SHP77 treated with DMSO at 0.1 percent for 48 hours (cell line): ENCODE data around the gene BTRC.

Source experiments
- DNase-seq: peaks from one replicate; lab custom pipeline; 2025; lab: John Stamatoyannopoulos, UW

Gene BTRC

GRCh38 chr10:101569622-101570427 is 215.9 kb downstream of the BTRC start:
- DNase-seq, result no peak

DNA sequence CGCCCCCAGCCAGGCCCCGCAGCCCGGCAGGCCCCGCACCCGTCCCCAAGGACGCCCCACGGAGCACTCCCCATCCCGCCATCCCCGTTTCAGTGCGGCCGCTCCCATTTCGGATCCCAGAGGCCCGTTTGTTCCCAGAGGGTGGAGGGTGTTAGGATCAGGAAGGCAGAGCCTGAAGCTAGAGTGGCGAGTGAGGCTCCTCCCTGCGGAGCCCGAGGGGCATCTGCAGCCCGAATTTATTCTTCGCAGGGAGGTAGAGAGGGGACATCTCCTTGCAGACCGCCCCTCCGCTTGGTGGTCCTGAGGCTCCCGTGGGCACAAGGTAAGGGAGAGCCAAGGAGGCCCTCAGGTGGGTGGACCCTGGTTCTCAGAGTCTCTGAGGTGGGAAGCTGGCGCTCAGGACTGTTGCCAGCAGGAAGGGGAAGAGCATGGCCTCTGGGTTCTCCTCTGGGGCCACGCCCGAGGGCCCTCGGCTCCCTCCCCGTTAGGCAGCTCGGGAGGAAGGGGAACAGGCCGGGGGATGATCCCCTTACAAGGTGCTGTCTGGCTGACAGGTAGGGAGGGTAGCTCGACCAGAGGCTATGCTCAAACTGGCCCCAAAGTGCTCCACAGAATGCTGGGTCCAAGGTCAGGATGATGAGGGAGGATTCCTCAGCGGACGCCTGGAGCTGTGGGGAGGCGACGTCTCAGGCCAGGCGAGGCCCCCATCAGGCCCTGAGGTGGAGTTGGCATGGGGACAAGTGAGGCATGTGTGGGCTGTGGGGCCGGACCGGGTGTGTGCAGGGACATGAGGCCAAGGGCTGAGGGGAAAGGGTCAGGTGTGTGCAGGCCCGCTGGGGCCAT is 216.7 kb downstream of the BTRC start:
- peak; percentile 11 for DNase-seq

DNA sequence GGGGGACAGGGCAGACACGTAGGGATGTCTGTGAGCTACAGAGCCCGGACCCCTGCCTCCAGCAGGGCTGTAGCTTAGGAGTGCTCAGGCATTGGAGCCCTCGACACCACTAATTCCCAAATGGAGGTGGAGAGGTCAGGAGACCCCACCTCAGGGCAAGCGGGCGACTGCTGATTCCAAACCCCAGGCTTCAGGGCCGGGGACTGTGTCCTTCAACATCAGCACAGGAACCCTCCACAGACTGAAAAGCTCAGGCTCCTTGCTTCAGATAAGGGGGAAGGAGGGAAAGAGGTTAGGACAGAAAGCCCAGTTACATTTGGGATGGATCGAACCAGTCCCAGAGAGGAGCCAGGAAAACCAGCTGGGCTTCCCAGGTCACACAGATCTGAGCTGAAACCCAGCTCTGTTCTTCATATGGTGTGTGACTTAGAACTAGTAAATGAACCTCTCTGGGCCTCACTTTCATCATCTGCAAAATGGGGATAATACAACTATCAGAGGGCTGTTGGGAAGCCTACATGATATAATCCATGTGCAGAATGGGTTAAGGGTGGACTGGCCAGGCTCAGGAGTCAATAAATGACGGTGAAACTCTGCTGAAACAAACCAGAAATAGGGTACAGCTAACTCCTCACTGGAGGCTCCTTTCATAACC is 217.4 kb downstream of the BTRC start:
- DNase-seq, result no peak

- DNase-seq, result no peak
Observed at GRCh38 chr10:101572126-101572525, 218.2 kb downstream of the BTRC start.

GRCh38 chr10:101572785-101573184 is 218.8 kb downstream of the BTRC start:
- no peak for DNase-seq

GRCh38 chr10:101573885-101574753 is 220.2 kb downstream of the BTRC start:
- no peak for DNase-seq

GRCh38 chr10:101575091-101575490 is 221.1 kb downstream of the BTRC start:
- DNase-seq, result no peak

- DNase-seq, result no peak
Observed at GRCh38 chr10:101575580-101576210, 221.7 kb downstream of the BTRC start.

DNA sequence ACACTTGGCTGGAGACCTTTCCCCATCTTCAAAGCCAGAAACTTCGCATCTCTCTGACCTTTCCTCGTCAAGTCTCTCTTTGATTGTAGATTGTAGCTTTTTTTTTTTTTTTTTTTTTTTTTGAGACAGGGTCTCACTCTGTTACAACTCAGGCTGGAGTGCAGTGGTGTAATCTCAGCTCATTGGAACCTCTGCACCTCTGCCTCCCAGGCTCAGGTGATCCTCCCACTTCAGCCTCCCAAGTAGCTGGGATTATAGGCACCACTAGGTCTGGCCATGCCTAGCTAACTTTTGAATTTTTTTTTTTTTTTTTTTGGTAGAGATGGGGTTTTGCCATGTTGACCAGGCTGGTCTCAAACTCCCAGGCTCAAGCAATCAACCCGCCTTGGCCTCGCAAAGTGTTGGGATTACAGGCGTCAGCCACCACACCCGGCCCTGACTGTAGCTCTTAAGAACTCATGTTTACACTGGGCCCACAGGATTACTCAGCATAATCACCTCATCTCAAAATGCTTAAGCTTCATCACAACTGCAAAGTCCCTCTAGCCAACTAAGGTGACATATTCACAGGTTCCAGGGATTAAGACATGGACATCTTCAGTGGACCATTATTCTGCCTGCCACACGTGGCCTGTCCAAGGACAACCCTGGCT is 222.4 kb downstream of the BTRC start:
- no peak for DNase-seq

DNA sequence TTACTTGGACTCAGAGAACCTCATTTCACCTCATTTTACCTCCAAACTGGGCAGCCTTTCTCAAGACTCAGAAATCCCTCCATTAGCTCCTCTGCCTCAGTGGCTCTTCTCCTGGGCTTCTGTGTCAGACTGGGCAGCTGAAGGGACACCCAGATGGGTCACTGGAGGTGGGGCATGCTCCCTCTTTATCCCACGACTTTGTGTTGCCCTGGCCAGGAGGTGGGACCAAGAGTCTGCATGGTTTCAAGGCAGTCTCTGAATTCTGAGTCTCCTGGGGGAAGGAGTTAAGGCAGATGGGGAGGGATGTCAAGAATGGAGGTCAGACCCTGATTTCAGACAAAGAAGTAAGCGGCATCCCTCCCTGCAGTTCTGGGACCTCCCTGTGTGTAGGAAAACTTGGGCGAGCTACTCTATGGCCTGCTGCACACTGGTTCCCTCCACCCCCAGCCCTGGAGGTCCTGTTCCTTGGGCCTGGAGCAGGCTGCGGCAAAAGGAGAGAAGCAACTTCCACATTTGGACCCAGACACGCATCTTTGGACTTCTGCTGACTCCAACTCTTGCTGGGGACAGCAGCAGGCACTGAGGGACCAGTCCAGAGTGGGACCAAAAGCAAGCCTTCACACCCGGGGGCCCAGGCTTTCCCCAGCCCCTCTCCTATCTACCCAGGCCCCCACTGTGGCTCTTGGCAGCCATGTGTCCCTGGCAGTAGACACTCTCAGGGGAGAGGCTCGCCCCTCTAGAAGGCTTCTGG is 223.3 kb downstream of the BTRC start:
- no peak for DNase-seq

DNA sequence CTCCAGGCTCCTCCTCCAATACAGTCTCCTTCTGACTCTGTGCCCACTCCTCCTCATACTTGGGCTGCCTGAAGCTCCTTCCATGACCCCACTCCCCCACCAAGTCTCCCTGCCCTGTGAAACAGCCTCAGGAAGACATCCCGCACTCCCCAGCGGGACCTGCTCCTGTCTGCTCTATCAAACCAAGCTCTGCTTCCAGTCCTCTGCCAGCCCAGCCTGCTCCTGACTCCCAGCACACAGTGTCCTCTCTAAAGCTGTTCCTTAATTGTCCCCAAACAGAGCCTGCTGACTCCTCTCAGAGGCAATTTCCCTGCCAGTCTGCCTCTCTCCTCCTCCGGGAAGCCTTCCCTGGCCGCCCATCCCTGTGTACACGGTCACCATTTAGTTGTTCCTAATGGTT is 224.2 kb downstream of the BTRC start:
- DNase-seq, result no peak

DNA sequence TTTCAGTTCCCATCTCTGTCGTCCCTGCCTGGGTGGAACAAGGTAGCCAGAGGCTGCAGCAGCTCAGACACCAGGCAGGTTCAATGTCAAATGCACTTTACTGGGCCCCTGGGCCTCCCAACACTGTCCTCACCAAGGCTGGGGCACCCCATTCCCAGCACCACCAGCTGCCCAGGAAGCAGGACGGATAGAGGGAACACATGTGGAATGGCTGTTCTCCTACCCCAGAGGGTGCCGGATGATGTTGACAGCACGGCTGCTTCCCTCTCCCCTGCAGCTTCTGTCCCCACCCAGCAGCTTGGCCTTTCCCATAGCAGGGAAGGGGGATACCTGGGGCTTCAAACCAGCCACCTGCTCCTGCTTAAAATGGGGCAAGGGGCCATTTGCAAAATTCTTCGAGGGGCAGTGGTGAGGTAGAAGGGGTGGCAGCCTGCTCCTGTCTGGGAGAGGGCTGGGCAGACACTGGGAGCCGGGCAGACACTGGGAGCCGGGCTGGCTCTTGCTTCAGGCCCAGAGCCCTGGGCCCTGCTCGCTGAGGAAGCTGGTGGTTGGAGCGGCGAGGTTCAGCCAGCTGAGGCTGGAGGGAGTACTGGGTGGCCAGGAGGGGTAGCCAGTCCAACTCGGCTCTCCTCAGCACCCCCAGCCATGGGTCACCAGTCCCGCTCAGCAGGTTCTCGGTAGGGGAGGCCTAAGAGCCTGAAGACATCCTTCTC is 225.0 kb downstream of the BTRC start:
- DNase-seq, result no peak

GRCh38 chr10:101579516-101579870 is 225.5 kb downstream of the BTRC start:
- DNase-seq, result no peak

DNA sequence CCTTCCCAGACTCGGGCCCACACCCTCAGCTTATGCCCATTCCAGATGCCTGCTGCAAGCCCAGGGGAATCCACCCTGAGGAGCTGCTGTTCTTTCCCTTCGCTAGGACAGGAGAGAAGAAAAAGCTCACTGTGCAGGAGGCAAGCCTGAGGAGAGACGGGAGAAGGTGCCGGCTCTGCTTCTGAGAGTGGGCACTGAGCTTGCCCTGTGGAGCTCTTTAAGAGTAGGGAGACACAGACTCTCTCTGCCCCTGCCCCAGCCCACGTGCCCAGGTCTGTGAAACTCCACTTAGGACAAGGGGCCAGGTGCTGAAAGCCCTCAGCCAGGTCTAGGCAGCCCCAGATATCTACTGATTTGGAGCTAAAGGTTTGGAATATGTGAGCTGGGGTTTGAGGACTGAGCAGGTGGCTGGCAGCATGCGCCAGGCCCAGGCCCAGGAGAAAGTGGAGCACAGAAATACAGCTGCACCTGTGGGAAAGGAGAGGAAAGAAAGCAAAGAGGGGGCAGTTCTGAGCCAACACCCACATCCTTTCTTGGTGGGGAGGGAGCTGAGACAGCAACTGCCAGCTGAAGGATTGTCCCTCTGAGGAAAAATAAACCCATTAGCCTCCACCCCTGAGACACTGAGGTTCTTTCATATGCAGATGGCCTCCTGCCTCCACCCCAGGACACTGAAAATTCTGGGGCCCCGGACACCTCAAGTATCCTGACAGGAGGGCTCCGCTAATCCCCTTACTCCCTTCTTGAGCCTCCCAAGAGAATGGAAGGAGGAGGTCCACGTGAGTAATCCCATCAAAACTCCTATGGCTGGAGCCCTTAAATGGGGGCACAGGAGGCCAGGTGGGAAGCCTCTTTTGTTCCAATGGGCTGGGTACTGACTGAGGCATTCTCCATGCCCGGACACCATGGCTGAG is 226.8 kb downstream of the BTRC start:
- no peak for DNase-seq

DNA sequence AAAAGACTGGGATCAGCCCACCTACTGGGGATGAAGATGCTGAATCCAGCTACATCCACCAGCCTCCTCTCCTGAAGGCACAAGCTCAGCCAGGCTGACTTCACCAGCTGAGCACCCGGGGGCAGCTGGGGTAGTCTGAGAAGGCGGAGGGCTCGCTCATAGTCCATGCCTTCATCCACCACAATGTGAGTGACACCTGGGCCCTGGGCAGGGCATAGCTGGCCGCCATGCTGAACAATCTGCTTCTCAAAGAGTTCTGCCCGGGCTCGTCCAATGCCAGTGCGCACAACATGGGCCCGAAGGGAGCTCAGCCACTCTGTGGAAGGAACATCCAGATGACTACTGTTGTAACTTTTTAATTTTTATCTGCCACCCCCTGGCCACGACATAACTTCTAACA is 231.9 kb downstream of the BTRC start:
- DNase-seq, result no peak

DNA sequence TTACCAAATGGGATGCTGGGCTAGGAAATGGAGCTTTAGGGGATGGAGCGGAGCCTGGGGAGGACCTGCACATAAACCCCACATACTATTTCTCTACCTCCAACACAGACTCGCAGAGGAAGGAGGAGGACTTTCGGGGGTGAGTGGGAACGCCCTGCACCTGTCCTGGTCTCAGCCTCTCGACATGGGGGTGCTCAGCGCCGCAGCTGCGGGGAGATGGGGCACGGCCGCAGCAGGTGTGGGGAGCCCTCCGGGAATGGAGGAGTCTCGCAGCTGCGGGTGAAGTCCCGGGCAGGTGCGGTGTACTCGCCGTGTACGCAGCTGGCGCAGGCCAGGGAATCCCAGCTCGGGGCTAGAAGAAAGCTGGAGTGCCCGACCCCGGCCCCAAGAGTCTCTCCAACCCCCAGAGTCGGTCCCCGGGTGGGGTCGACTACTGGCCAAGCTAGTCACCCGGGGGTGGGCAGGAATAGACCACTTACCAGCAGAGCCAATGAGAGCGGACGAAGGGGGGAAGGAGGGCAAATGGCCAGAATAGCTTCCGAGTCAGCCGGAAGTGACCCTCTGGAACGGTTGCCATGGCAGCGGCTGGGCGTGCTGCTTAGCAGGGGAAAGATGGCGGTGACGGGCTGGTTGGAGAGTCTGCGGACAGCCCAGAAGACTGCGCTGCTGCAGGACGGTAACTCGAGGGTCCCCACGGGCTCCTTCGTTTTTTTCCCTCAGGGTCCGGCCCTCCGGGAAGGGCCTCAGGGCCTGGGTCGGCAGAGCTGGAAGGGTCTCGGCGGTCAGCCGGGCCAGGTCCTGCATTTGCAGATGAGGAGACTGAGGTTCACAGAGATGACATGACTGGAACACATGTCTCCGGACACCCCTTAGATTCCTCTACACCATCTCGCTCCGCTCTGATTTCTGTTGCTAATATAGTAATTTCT is 234.0 kb downstream of the BTRC start, which contains the start of the genes DPCD and POLL:
Gene DPCD (plus strand): TSS at position 597 of the 929 bp plus-strand sequence. CDS start 16 bp downstream, at position 613.
Gene POLL (minus strand): TSS at position 533 of the 929 bp plus-strand sequence. CDS start 897 bp downstream, outside the sequence.
- peak; percentile 90 for DNase-seq

GRCh38 chr10:101588879-101589278 is 234.9 kb downstream of the BTRC start:
- no peak for DNase-seq
